ENCODE data around the gene ADAR.

ADAR gene

GRCh38 chr1:154624746-154625643, 17.0 kb upstream of the ADAR start:
- POLR2A ChIA-PET: interaction anchor here (0.8 kb wide), 1 partner anchor 407 kb away, joined by 5 read pairs; no protein-coding TSS in a partner anchor
- CTCF ChIA-PET: interaction anchor here (1.2 to 3.2 kb wide), 4 partner anchors 15 to 253 kb away, joined by 3 to 13 read pairs (median 3); no protein-coding TSS in a partner anchor
- no peak for DNase-seq (ENCODE audit: extremely low spot score)
- TF ChIP-seq CTCF (IDR thresholded peaks at IDR 0.05; ENCODE audit: control extremely low read depth, extremely low read depth, low read depth, missing control alignments): no peak

- ChIA-PET POLR2A (no interaction called here), CTCF (interaction anchor here (1.2 to 1.4 kb wide), 2 partner anchors 16 to 255 kb away, joined by 3 read pairs; no protein-coding TSS in a partner anchor)
- no peak for TF ChIP-seq CTCF (IDR thresholded peaks at IDR 0.05; ENCODE audit: control extremely low read depth, extremely low read depth, low read depth, missing control alignments)
- DNase-seq (ENCODE audit: extremely low spot score): no peak
These were observed 15.4 kb upstream of the ADAR start for GRCh38 chr1:154623358-154623757.

DNA sequence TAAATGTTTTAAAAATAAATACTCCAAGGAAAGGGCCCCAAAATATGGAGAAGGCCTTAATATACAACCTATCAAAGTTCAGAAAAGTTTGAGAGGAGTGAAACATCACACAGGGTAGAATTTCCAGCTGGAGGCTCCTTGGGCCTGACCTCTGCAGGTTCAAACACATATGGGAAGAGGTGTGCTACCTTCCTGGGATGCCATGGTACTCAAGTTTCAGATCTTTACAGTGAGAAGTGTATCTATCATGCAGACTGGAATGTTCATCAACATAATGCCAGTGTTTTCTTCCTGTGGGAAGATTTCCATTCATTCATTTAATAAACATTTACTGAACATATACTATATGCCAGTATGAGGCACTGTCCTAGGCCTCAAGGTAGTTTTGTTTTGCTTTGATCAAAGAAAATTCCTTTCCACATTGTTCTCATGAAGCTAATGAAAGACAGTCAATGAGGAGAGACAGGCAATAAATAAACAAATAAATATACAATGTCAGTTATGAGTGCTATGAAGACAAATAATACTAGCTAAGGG, 14.6 kb upstream of the ADAR start:
- no peak for DNase-seq (ENCODE audit: extremely low spot score)
- POLR2A ChIA-PET: no interaction called here
- TF ChIP-seq CTCF (IDR thresholded peaks at IDR 0.05; ENCODE audit: control extremely low read depth, extremely low read depth, low read depth, missing control alignments): no peak
- CTCF ChIA-PET: interaction anchor here (1.2 kb wide), 1 partner anchor 12 kb away, joined by 4 read pairs; no protein-coding TSS in a partner anchor

DNA sequence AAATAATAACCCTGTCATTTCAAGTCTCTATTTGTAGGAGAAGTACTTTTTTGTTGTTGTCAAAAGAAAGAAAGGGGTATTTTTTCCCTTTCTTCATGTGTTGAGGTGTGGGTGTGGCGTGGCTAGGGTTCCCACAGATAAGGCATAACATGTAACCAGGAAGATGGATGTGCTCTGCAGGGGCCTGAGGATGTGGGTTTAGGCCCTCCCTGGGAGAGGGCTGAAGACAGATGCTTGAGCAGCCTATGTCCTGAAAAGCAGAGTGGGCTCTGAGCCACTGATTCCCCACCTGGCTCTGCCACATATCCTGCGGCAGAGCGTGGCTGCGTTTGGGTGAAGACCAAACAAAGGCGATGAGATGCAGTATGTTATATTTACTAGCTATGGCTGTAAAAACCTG, 13.9 kb upstream of the ADAR start:
- POLR2A ChIA-PET: no interaction called here
- no peak for TF ChIP-seq CTCF (IDR thresholded peaks at IDR 0.05; ENCODE audit: control extremely low read depth, extremely low read depth, low read depth, missing control alignments)
- CTCF ChIA-PET: interaction anchor here (1.2 kb wide), 1 partner anchor 12 kb away, joined by 4 read pairs; no protein-coding TSS in a partner anchor
- no peak for DNase-seq (ENCODE audit: extremely low spot score)

GRCh38 chr1:154620751-154621150, 12.8 kb upstream of the ADAR start:
- no peak for TF ChIP-seq CTCF (IDR thresholded peaks at IDR 0.05; ENCODE audit: control extremely low read depth, extremely low read depth, low read depth, missing control alignments)
- CTCF ChIA-PET: interaction anchor here (1.1 to 1.3 kb wide), 3 partner anchors 11 to 323 kb away, joined by 3 to 6 read pairs (median 3); no protein-coding TSS in a partner anchor
- no peak for DNase-seq (ENCODE audit: extremely low spot score)
- POLR2A ChIA-PET: no interaction called here

GRCh38 chr1:154619181-154619948, 11.4 kb upstream of the ADAR start:
- ChIA-PET CTCF (interaction anchor here (2.0 kb wide), 1 partner anchor 60 kb away, joined by 5 read pairs; no protein-coding TSS in a partner anchor), POLR2A (no interaction called here)
- no peak for DNase-seq (ENCODE audit: extremely low spot score)
- TF ChIP-seq CTCF (IDR thresholded peaks at IDR 0.05; ENCODE audit: control extremely low read depth, extremely low read depth, low read depth, missing control alignments): no peak

Measured in GM10248 (cell line).